H54 (cell line): ENCODE measurements around the gene ARID1B.

Experiments
- DNase-seq: peaks from one replicate; pipeline ENCODE4 v3.0.0; 2011; ENCODE audit warnings: low spot score, mixed read lengths; ENCODE audit not compliant: insufficient read length
- FAIRE-seq: peaks from 3 replicates; lab custom pipeline; 2011; peaks lifted over from hg19 to GRCh38; lab: Jason Lieb, UNC
- POLR2A ChIP-seq: IDR thresholded peaks from 2 replicates; pipeline ENCODE4 v1.6.1; 2011; ENCODE audit warnings: low read depth, mild to moderate bottlenecking, low read length

ARID1B gene

GRCh38 chr6:156904176-156904967, 127.2 kb downstream of the ARID1B start:
- no peak for TF ChIP-seq POLR2A
- DNase-seq (no peak), FAIRE-seq (no peak)

GRCh38 chr6:156905801-156906200, 128.6 kb downstream of the ARID1B start:
- TF ChIP-seq POLR2A: no peak
- DNase-seq (no peak), FAIRE-seq (no peak)

GRCh38 chr6:156906451-156906850, 129.3 kb downstream of the ARID1B start:
- TF ChIP-seq POLR2A: no peak
- DNase-seq: no peak
- FAIRE-seq: no peak

- TF ChIP-seq POLR2A: no peak
- FAIRE-seq (no peak), DNase-seq (no peak)
Measured at GRCh38 chr6:156909212-156910010, 132.2 kb downstream of the ARID1B start.

GRCh38 chr6:156910011-156910334, 132.8 kb downstream of the ARID1B start:
- FAIRE-seq: no peak
- no peak for TF ChIP-seq POLR2A
- no peak for DNase-seq

GRCh38 chr6:156910938-156911337, 133.8 kb downstream of the ARID1B start:
- TF ChIP-seq POLR2A: no peak
- DNase-seq: no peak

GRCh38 chr6:156911581-156911980, 134.4 kb downstream of the ARID1B start:
- DNase-seq (no peak), FAIRE-seq (no peak)
- TF ChIP-seq POLR2A: no peak

More at GRCh38 chr6:156910938-156911337, 133.8 kb downstream of the ARID1B start:
- no peak for FAIRE-seq

- TF ChIP-seq POLR2A: no peak
- FAIRE-seq: no peak
- no peak for DNase-seq
Measured at GRCh38 chr6:156912431-156912830, 135.3 kb downstream of the ARID1B start.

- no peak for FAIRE-seq
- no peak for DNase-seq
- TF ChIP-seq POLR2A: no peak
Measured at GRCh38 chr6:156914181-156914580, 137.0 kb downstream of the ARID1B start.

GRCh38 chr6:156916130-156916801, 139.1 kb downstream of the ARID1B start:
- DNase-seq: no peak
- no peak for TF ChIP-seq POLR2A

GRCh38 chr6:156917213-156917612, 140.0 kb downstream of the ARID1B start:
- no peak for DNase-seq
- no peak for FAIRE-seq
- TF ChIP-seq POLR2A: no peak

More at GRCh38 chr6:156916130-156916801, 139.1 kb downstream of the ARID1B start:
- no peak for FAIRE-seq

- TF ChIP-seq POLR2A: no peak
- FAIRE-seq: no peak
Measured at GRCh38 chr6:156918647-156919046, 141.5 kb downstream of the ARID1B start.

GRCh38 chr6:156919370-156919769, 142.2 kb downstream of the ARID1B start:
- no peak for TF ChIP-seq POLR2A
- DNase-seq (no peak), FAIRE-seq (no peak)

More at GRCh38 chr6:156918647-156919046, 141.5 kb downstream of the ARID1B start:
- DNase-seq: no peak
